Lower lobe of right lung (tissue), 2 donors: ENCODE results near the gene SMOC1. TPM values are rescaled to one million over a fixed set of nuclear protein-coding genes. Genes with fewer than 3 reads are reported as not detected.

ENCODE experiments used
- ATAC-seq, 2 donors: fragments of 200-7000 bp; cut with Tn5 transposase; one replicate each; pipeline ENCODE4 v1.9.1; 2020 to 2022; ENCODE audit warnings: mild to moderate bottlenecking in 2 of 2, moderate library complexity in 2 of 2
- DNase-seq: peaks from one replicate; pipeline ENCODE4 v3.0.0-alpha.2; 2020
- H3K27ac ChIP-seq: fragments of 200-600 bp; one replicate; pipeline ENCODE4 v1.8.0; 2022
- H3K27me3 ChIP-seq: fragments of 200-600 bp; one replicate; pipeline ENCODE4 v1.8.0; 2022; ENCODE audit warnings: low read depth
- H3K36me3 ChIP-seq: fragments of 200-600 bp; one replicate; pipeline ENCODE4 v1.8.0; 2022; ENCODE audit warnings: mild to moderate bottlenecking
- H3K4me1 ChIP-seq: fragments of 200-600 bp; one replicate; pipeline ENCODE4 v1.8.0; 2022
- H3K4me3 ChIP-seq: fragments of 200-600 bp; one replicate; pipeline ENCODE4 v1.8.0; 2022; ENCODE audit warnings: mild to moderate bottlenecking
- H3K9me3 ChIP-seq: fragments of 200-600 bp; one replicate; pipeline ENCODE4 v1.8.0; 2022
- CTCF ChIP-seq: fragments of 200-600 bp; IDR thresholded peaks from one replicate; pipeline ENCODE4 v1.8.0; 2022; ENCODE audit warnings: antibody characterized with exemption, mild to moderate bottlenecking
- intact Hi-C: fragments of 100-400 bp; cut with DNase I; formaldehyde crosslinking; loops from one replicate; pipeline ENCODE4 v1.11.0; 2022
- total RNA-seq: library from RNA; stranded (reverse); fragmentation: NEBNext Ultra II Directional; extraction: Animal tissue kit (Norgen Biotek cat#: 25700); gene quantifications from one replicate; pipeline ENCODE4 v1.2.1, GENCODE V29; 2021
- donor health status: DM: no; HTN: yes; CAD: no; lungs with severe emphysema.

SMOC1 gene
- total RNA-seq, 1 donor from 2014 or later, result 1.1 TPM

GRCh38 chr14:69880893-69881292 lies 1.7 kb downstream of the SMOC1 start:
- DNase-seq, result no peak
- H3K4me1 ChIP-seq, result no peaks in the 10 kb centered on the region
- no peak for ATAC-seq
- no peaks in the 10 kb centered on the region for H3K36me3 ChIP-seq
- H3K9me3 ChIP-seq, result no peaks in the 10 kb centered on the region
- no peak for TF ChIP-seq CTCF
- intact Hi-C loops, result no loop called here
- H3K27me3 ChIP-seq, result peaks cover 43% of the 10 kb centered on the region
- H3K4me3 ChIP-seq, result no peak overlapping the region
- no peak overlapping the region for H3K27ac ChIP-seq

- peaks cover 43% of the 10 kb centered on the region for H3K27me3 ChIP-seq
- TF ChIP-seq CTCF, result no peak
- ATAC-seq (no peak), DNase-seq (no peak)
- H3K36me3 ChIP-seq, result no peaks in the 10 kb centered on the region
- H3K27ac ChIP-seq, result no peak overlapping the region
- intact Hi-C loops, result no loop called here
- H3K4me3 ChIP-seq, result no peak overlapping the region
- H3K9me3 ChIP-seq, result no peaks in the 10 kb centered on the region
- no peaks in the 10 kb centered on the region for H3K4me1 ChIP-seq
Observed at GRCh38 chr14:69882116-69882864, 3.1 kb downstream of the SMOC1 start.

- DNase-seq, result no peak
- TF ChIP-seq CTCF, result no peak
Observed at GRCh38 chr14:69882915-69883314, 3.7 kb downstream of the SMOC1 start.

GRCh38 chr14:69886453-69887242 lies 7.4 kb downstream of the SMOC1 start:
- ATAC-seq (no peak), DNase-seq (no peak)
- Histone ChIP-seq H3K27me3 (peaks cover 15% of the 10 kb centered on the region), H3K27ac (no peak overlapping the region), H3K36me3 (no peaks in the 10 kb centered on the region), H3K4me1 (no peaks in the 10 kb centered on the region), H3K9me3 (no peaks in the 10 kb centered on the region), H3K4me3 (no peak overlapping the region)
- intact Hi-C loops, result no loop called here
- no peak for TF ChIP-seq CTCF

More at GRCh38 chr14:69882915-69883314, 3.7 kb downstream of the SMOC1 start:
- H3K27ac ChIP-seq, result no peak overlapping the region
- intact Hi-C loops, result no loop called here
- H3K36me3 ChIP-seq, result no peaks in the 10 kb centered on the region
- no peaks in the 10 kb centered on the region for H3K9me3 ChIP-seq
- ATAC-seq, result no peak
- H3K27me3 ChIP-seq, result peaks cover 43% of the 10 kb centered on the region
- H3K4me3 ChIP-seq, result no peak overlapping the region
- no peaks in the 10 kb centered on the region for H3K4me1 ChIP-seq

GRCh38 chr14:69887740-69888657 lies 8.8 kb downstream of the SMOC1 start:
- TF ChIP-seq CTCF, result no peak
- H3K27ac ChIP-seq, result no peak overlapping the region
- DNase-seq (no peak), ATAC-seq (no peak)
- H3K4me1 ChIP-seq, result no peaks in the 10 kb centered on the region
- intact Hi-C loops, result no loop called here
- no peak overlapping the region for H3K4me3 ChIP-seq
- H3K27me3 ChIP-seq, result peaks cover 1% of the 10 kb centered on the region
- no peaks in the 10 kb centered on the region for H3K9me3 ChIP-seq
- H3K36me3 ChIP-seq, result no peaks in the 10 kb centered on the region
